Trophoblast cell (in vitro differentiated cells and primary cell): ENCODE data around the gene SERPINA3.

Experiments
- DNase-seq, 2 donors: peaks; one replicate each; pipeline ENCODE4 v3.0.0-alpha.2; 2016
- H2AFZ ChIP-seq: 2 replicates; pipeline ENCODE4 v1.6.1; 2013; ENCODE audit warnings: low read length, moderate library complexity, mild to moderate bottlenecking; ENCODE audit not compliant: insufficient read depth, poor library complexity
- H2AK5ac ChIP-seq: 2 replicates; pipeline ENCODE4 v1.6.1; 2013; ENCODE audit warnings: mild to moderate bottlenecking, low read length
- H2BK120ac ChIP-seq: 2 replicates; pipeline ENCODE4 v1.6.1; 2013; ENCODE audit warnings: low read length, mild to moderate bottlenecking, moderate library complexity; ENCODE audit not compliant: insufficient read depth, poor library complexity
- H2BK12ac ChIP-seq: 2 replicates; pipeline ENCODE4 v1.6.1; 2013; ENCODE audit warnings: mild to moderate bottlenecking, low read length, moderate library complexity
- H2BK5ac ChIP-seq: 2 replicates; pipeline ENCODE4 v1.6.1; 2013; ENCODE audit warnings: low read length, low read depth, moderate library complexity, mild to moderate bottlenecking; ENCODE audit not compliant: poor library complexity
- H3K14ac ChIP-seq: 2 replicates; pipeline ENCODE4 v1.6.1; 2013; ENCODE audit warnings: mild to moderate bottlenecking, low read length
- H3K18ac ChIP-seq: 2 replicates; pipeline ENCODE4 v1.6.1; 2013; ENCODE audit warnings: mild to moderate bottlenecking, low read length
- H3K23ac ChIP-seq: 2 replicates; pipeline ENCODE4 v1.6.1; 2013; ENCODE audit warnings: low read length
- H3K27ac ChIP-seq: 2 replicates; pipeline ENCODE4 v1.5.1; 2013; ENCODE audit warnings: low read depth, mild to moderate bottlenecking, inconsistent platforms, low read length, moderate library complexity
- H3K27me3 ChIP-seq: 2 replicates; pipeline ENCODE4 v1.6.1; 2013; ENCODE audit warnings: inconsistent platforms, mild to moderate bottlenecking, low read length, moderate library complexity; ENCODE audit not compliant: insufficient read depth
- H3K36me3 ChIP-seq, 2 experiments: 1 replicate in 1 of 2; 2 replicates in 1 of 2; pipeline ENCODE4 v1.6.1; 2013; ENCODE audit warnings: low read length in 2 of 2, mild to moderate bottlenecking in 2 of 2, moderate library complexity in 1 of 2; ENCODE audit not compliant: insufficient read depth in 2 of 2, control insufficient read depth in 1 of 2
- H3K4ac ChIP-seq: 2 replicates; pipeline ENCODE4 v1.6.1; 2013; ENCODE audit warnings: low read depth, mild to moderate bottlenecking, low read length, moderate library complexity
- H3K4me1 ChIP-seq, 2 experiments: 1 replicate in 1 of 2; 2 replicates in 1 of 2; pipeline ENCODE4 v1.6.1; 2013; ENCODE audit warnings: low read length in 2 of 2, mild to moderate bottlenecking in 2 of 2, moderate library complexity in 1 of 2; ENCODE audit not compliant: insufficient read depth in 2 of 2, control insufficient read depth in 1 of 2
- H3K4me2 ChIP-seq: 2 replicates; pipeline ENCODE4 v1.6.1; 2013; ENCODE audit warnings: inconsistent platforms, mild to moderate bottlenecking, low read length, moderate library complexity
- H3K4me3 ChIP-seq: 2 replicates; pipeline ENCODE4 v1.5.1; 2013; ENCODE audit warnings: mild to moderate bottlenecking, low read depth, low read length, inconsistent platforms
- H3K79me1 ChIP-seq: one replicate; pipeline ENCODE4 v1.6.1; 2013; ENCODE audit warnings: low read length
- H3K79me2 ChIP-seq: 2 replicates; pipeline ENCODE4 v1.6.1; 2013; ENCODE audit warnings: low read length, mild to moderate bottlenecking; ENCODE audit not compliant: control insufficient read depth, insufficient read depth, poor library complexity
- H3K9ac ChIP-seq: 2 replicates; pipeline ENCODE4 v1.6.1; 2013; ENCODE audit warnings: mild to moderate bottlenecking, low read length
- H3K9me3 ChIP-seq: 2 replicates; pipeline ENCODE4 v1.6.1; 2013; ENCODE audit warnings: low read depth, mild to moderate bottlenecking, control low read depth, inconsistent platforms, low read length; ENCODE audit not compliant: insufficient read depth
- H4K12ac ChIP-seq: 2 replicates; pipeline ENCODE4 v1.6.1; 2013; ENCODE audit warnings: low read depth, mild to moderate bottlenecking, low read length, moderate library complexity
- H4K8ac ChIP-seq: 2 replicates; pipeline ENCODE4 v1.6.1; 2013; ENCODE audit warnings: low read depth, mild to moderate bottlenecking, low read length, moderate library complexity
- H4K91ac ChIP-seq: one replicate; pipeline ENCODE4 v1.6.1; 2013; ENCODE audit warnings: low read depth, mild to moderate bottlenecking, low read length, moderate library complexity
- WGBS: extraction: QIAGEN DNeasy Blood & Tissue Kit; methylation state at CpG from one replicate; pipeline ENCODE4 v1.1.7; 2013; ENCODE audit warnings: missing lambda C conversion rate; ENCODE audit not compliant: insufficient read length, insufficient coverage; ENCODE audit errors: extremely low coverage; 5-methylcytosine and 5-hydroxymethylcytosine counted together

The SERPINA3 gene

DNA sequence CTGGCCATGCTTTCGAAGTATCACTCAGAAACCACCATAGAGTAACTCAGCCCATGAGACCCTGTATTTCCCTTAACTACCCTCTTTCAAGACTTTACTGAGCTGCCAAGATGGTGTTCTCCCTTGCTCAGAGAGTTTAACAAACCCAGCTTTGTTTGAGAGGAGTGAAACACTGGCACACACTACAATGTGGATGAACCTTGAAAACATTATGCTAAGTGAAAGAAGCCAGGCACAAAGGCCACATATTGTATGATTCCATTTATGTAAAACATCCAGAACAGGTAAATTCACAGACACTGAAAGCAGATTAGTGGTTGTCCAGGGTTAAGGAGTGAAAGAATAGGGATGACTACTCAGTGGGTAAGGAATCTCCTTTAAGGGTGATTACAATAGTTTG is 18.9 kb downstream of the SERPINA3 start:
- no peak overlapping the region for H3K9ac ChIP-seq
- no peak overlapping the region for H3K14ac ChIP-seq
- no peaks in the 10 kb centered on the region for H3K36me3 ChIP-seq
- H4K8ac ChIP-seq, result no peak overlapping the region
- H3K27ac ChIP-seq, result no peak overlapping the region
- no peak overlapping the region for H3K4ac ChIP-seq
- H3K4me3 ChIP-seq, result no peak overlapping the region
- H2AK5ac ChIP-seq, result no peak overlapping the region
- WGBS, result no CpG with 5 or more reads among the region's 1 CpG
- no peak overlapping the region for H2AFZ ChIP-seq
- H3K4me1 ChIP-seq, result no peaks in the 10 kb centered on the region
- H2BK12ac ChIP-seq, result no peak overlapping the region
- no peaks in the 10 kb centered on the region for H3K79me1 ChIP-seq
- H2BK120ac ChIP-seq, result no peak overlapping the region
- H3K27me3 ChIP-seq, result no peaks in the 10 kb centered on the region
- H3K18ac ChIP-seq, result no peak overlapping the region
- no peak overlapping the region for H3K4me2 ChIP-seq
- no peak overlapping the region for H4K12ac ChIP-seq
- no peak overlapping the region for H4K91ac ChIP-seq
- H3K9me3 ChIP-seq, result peaks cover 3% of the 10 kb centered on the region
- H2BK5ac ChIP-seq, result no peak overlapping the region
- DNase-seq, result no peak
- no peaks in the 10 kb centered on the region for H3K79me2 ChIP-seq
- no peak overlapping the region for H3K23ac ChIP-seq

DNA sequence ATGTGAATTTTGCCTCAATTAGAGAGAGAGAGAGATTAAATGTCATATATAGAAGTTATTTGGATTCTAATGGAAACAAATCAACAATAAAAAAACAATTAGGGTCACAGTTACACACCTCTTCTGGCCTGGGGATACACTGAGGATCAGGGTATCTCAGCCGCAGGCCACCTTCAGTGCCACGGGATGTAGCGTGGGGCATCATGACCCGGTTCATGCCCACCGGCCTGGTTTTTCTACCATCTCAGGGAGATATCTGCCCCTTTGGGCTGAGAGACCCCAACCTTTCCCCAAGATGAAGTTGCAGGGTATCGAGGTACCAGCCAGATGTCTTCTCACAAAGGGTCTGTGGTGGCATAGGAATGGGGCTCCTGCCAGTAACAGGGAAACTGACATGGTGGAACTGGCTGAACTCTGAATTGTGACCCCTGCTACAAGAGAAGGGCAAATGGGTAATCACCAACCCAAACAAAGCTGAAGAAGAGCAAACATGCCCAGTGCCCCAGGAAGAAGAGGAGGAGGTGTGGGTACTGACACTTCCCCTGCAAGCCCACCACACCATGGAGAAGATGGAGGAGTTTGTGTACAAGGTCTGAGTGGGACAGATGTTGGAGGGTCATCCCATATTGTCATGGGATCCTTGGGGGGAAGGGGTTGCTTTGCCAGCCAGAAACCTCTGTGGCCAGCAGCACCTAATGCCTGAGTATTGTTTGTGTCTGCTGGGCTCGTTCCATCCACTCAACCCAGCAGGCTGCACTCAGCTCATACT is 19.5 kb downstream of the SERPINA3 start:
- Histone ChIP-seq H4K8ac (no peak overlapping the region), H3K4me1 (no peaks in the 10 kb centered on the region), H4K91ac (no peak overlapping the region), H2AK5ac (no peak overlapping the region), H3K36me3 (no peaks in the 10 kb centered on the region), H3K79me2 (no peaks in the 10 kb centered on the region), H3K27me3 (no peaks in the 10 kb centered on the region), H4K12ac (no peak overlapping the region), H3K4me2 (no peak overlapping the region), H3K23ac (no peak overlapping the region), H2BK120ac (no peak overlapping the region), H3K9me3 (peaks cover 3% of the 10 kb centered on the region), H3K4ac (no peak overlapping the region), H3K14ac (no peak overlapping the region), H3K27ac (no peak overlapping the region), H3K18ac (no peak overlapping the region), H3K79me1 (no peaks in the 10 kb centered on the region), H3K4me3 (no peak overlapping the region), H2BK5ac (no peak overlapping the region), H2AFZ (no peak overlapping the region), H2BK12ac (no peak overlapping the region), H3K9ac (no peak overlapping the region)
- no CpG with 5 or more reads among the region's 7 CpGs for WGBS
- no peak for DNase-seq

DNA sequence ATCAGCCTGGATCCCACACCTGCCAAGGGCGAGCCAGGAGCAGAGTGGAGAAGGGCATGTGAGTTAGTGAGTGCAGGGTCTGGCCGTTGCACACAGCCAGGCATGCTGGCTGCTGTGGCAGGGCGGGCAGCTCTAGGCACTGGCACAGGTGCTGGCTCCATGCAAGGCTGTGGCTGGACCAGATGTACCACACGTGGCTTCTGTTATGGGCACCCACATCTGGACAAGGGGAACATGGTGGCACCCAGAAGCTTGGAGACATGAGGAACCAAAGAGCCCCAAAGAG is 20.1 kb downstream of the SERPINA3 start:
- Histone ChIP-seq H3K4me2 (no peak overlapping the region), H2AFZ (no peak overlapping the region), H3K9ac (no peak overlapping the region), H3K79me1 (no peaks in the 10 kb centered on the region), H4K12ac (no peak overlapping the region), H3K4me3 (peak overlapping the region; percentile 26), H3K23ac (no peak overlapping the region), H2BK120ac (no peak overlapping the region), H3K4me1 (no peaks in the 10 kb centered on the region), H3K27me3 (no peaks in the 10 kb centered on the region), H3K27ac (no peak overlapping the region), H2BK5ac (no peak overlapping the region), H3K36me3 (no peaks in the 10 kb centered on the region), H2AK5ac (no peak overlapping the region), H2BK12ac (no peak overlapping the region), H3K14ac (no peak overlapping the region), H3K79me2 (no peaks in the 10 kb centered on the region), H3K9me3 (peaks cover 3% of the 10 kb centered on the region), H4K8ac (no peak overlapping the region), H3K4ac (no peak overlapping the region), H4K91ac (no peak overlapping the region), H3K18ac (no peak overlapping the region)
- no peak for DNase-seq
- WGBS, result no CpG with 5 or more reads among the region's 4 CpGs

DNA sequence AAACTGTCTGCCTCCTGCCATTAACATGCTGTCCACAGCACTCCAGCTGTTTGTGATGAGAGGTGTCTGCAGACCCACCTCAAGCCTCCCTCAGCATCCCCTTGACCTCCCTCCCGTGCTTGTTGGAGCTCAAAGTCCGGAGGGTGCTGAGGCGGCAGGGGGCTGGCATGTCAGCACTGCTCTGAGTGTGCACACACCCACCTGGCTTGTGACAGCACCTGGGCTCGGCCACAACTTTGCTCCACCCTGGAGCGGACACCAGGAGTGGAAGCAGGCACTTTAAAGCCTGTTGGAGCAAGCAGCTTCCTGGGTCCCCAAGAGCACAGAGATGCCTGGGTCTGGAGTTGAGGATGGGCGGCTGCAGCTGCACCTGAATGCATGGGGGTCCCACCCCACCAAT is 20.9 kb downstream of the SERPINA3 start:
- Histone ChIP-seq H2AFZ (no peak overlapping the region), H3K36me3 (no peaks in the 10 kb centered on the region), H2BK120ac (no peak overlapping the region), H3K9me3 (no peaks in the 10 kb centered on the region), H3K4me1 (no peaks in the 10 kb centered on the region), H3K4ac (no peak overlapping the region), H3K9ac (no peak overlapping the region), H3K27ac (no peak overlapping the region), H3K4me2 (no peak overlapping the region), H2BK12ac (no peak overlapping the region), H3K23ac (no peak overlapping the region), H3K79me1 (no peaks in the 10 kb centered on the region), H4K8ac (no peak overlapping the region), H3K79me2 (no peaks in the 10 kb centered on the region), H3K14ac (no peak overlapping the region), H4K12ac (no peak overlapping the region), H4K91ac (no peak overlapping the region), H3K18ac (no peak overlapping the region), H2BK5ac (no peak overlapping the region), H2AK5ac (no peak overlapping the region), H3K27me3 (no peaks in the 10 kb centered on the region), H3K4me3 (no peak overlapping the region)
- DNase-seq, result no peak
- WGBS, result no CpG with 5 or more reads among the region's 6 CpGs
